ENCODE data around the gene CASP2.

DNA sequence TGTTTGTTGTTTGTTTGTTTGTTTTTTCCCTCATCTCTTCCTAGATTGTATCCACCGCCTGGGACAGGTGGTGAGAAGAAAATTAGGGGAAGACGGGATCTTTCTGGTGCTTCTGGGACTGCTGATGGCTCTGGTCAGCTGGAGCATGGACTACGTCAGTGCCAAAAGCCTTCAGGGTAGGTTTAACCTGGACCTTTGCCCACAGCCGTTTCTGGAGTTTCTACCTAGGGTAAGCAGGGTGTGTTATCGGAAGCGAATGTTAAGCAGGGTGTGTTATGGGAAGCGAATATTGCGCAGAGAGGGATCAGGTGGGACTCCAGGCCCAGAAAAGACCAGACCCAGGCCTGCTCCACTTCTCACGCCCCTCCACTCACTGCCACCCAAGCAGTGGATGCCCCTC is 32.5 kb downstream of the CASP2 start:
- TF ChIP-seq, protein P1, sequence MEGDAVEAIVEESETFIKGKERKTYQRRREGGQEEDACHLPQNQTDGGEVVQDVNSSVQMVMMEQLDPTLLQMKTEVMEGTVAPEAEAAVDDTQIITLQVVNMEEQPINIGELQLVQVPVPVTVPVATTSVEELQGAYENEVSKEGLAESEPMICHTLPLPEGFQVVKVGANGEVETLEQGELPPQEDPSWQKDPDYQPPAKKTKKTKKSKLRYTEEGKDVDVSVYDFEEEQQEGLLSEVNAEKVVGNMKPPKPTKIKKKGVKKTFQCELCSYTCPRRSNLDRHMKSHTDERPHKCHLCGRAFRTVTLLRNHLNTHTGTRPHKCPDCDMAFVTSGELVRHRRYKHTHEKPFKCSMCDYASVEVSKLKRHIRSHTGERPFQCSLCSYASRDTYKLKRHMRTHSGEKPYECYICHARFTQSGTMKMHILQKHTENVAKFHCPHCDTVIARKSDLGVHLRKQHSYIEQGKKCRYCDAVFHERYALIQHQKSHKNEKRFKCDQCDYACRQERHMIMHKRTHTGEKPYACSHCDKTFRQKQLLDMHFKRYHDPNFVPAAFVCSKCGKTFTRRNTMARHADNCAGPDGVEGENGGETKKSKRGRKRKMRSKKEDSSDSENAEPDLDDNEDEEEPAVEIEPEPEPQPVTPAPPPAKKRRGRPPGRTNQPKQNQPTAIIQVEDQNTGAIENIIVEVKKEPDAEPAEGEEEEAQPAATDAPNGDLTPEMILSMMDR (IDR thresholded peaks at IDR 0.05) = no peak
- no peak for TF ChIP-seq POLR2A (IDR thresholded peaks at IDR 0.05)

Measured in esophagus squamous epithelium (tissue), 4 donors.